ENCODE results near the gene ST6GALNAC3.

Gene ST6GALNAC3

GRCh38 chr1:76593141-76593540, 518.6 kb downstream of the ST6GALNAC3 start:
- DNase-seq: no peak
- in situ Hi-C loops (cut with HindIII; ENCODE audit: low pct_ligation_motif_present, low pct_unique_long_range_greater_than_20kb, low sequenced_read_pairs): no loop called here

- no peak for DNase-seq
- in situ Hi-C loops (cut with HindIII; ENCODE audit: low pct_ligation_motif_present, low pct_unique_long_range_greater_than_20kb, low sequenced_read_pairs): no loop called here
Observed at GRCh38 chr1:76593618-76594017, 519.1 kb downstream of the ST6GALNAC3 start.

- DNase-seq: no peak
- in situ Hi-C loops (cut with HindIII; ENCODE audit: low pct_ligation_motif_present, low pct_unique_long_range_greater_than_20kb, low sequenced_read_pairs): no loop called here
Observed at GRCh38 chr1:76595024-76595423, 520.5 kb downstream of the ST6GALNAC3 start.

- in situ Hi-C loops (cut with HindIII; ENCODE audit: low pct_ligation_motif_present, low pct_unique_long_range_greater_than_20kb, low sequenced_read_pairs): no loop called here
Observed at GRCh38 chr1:76601465-76601864, 526.9 kb downstream of the ST6GALNAC3 start.

GRCh38 chr1:76607717-76608116, 533.2 kb downstream of the ST6GALNAC3 start:
- in situ Hi-C loops (cut with HindIII; ENCODE audit: low pct_ligation_motif_present, low pct_unique_long_range_greater_than_20kb, low sequenced_read_pairs): no loop called here
- DNase-seq: no peak

More at GRCh38 chr1:76601465-76601864, 526.9 kb downstream of the ST6GALNAC3 start:
- DNase-seq: no peak

- in situ Hi-C loops (cut with HindIII; ENCODE audit: low pct_ligation_motif_present, low pct_unique_long_range_greater_than_20kb, low sequenced_read_pairs): no loop called here
- no peak for DNase-seq
Observed at GRCh38 chr1:76611770-76612445, 537.4 kb downstream of the ST6GALNAC3 start.

GRCh38 chr1:76613886-76614285, 539.3 kb downstream of the ST6GALNAC3 start:
- in situ Hi-C loops (cut with HindIII; ENCODE audit: low pct_ligation_motif_present, low pct_unique_long_range_greater_than_20kb, low sequenced_read_pairs): no loop called here

GRCh38 chr1:76615253-76616035, 540.9 kb downstream of the ST6GALNAC3 start:
- DNase-seq: no peak
- in situ Hi-C loops (cut with HindIII; ENCODE audit: low pct_ligation_motif_present, low pct_unique_long_range_greater_than_20kb, low sequenced_read_pairs): no loop called here

More at GRCh38 chr1:76613886-76614285, 539.3 kb downstream of the ST6GALNAC3 start:
- DNase-seq: no peak

- in situ Hi-C loops (cut with HindIII; ENCODE audit: low pct_ligation_motif_present, low pct_unique_long_range_greater_than_20kb, low sequenced_read_pairs): no loop called here
- no peak for DNase-seq
Observed at GRCh38 chr1:76620371-76620770, 545.8 kb downstream of the ST6GALNAC3 start.

GRCh38 chr1:76622774-76623528, 548.4 kb downstream of the ST6GALNAC3 start:
- in situ Hi-C loops (cut with HindIII; ENCODE audit: low pct_ligation_motif_present, low pct_unique_long_range_greater_than_20kb, low sequenced_read_pairs): no loop called here
- no peak for DNase-seq

- DNase-seq: no peak
- in situ Hi-C loops (cut with HindIII; ENCODE audit: low pct_ligation_motif_present, low pct_unique_long_range_greater_than_20kb, low sequenced_read_pairs): no loop called here
Observed at GRCh38 chr1:76625886-76626678, 551.5 kb downstream of the ST6GALNAC3 start.

GRCh38 chr1:76627498-76627897, 553.0 kb downstream of the ST6GALNAC3 start:
- no peak for DNase-seq
- in situ Hi-C loops (cut with HindIII; ENCODE audit: low pct_ligation_motif_present, low pct_unique_long_range_greater_than_20kb, low sequenced_read_pairs): no loop called here

GRCh38 chr1:76627901-76628300, 553.4 kb downstream of the ST6GALNAC3 start:
- DNase-seq: no peak
- in situ Hi-C loops (cut with HindIII; ENCODE audit: low pct_ligation_motif_present, low pct_unique_long_range_greater_than_20kb, low sequenced_read_pairs): no loop called here

- no peak for DNase-seq
- in situ Hi-C loops (cut with HindIII; ENCODE audit: low pct_ligation_motif_present, low pct_unique_long_range_greater_than_20kb, low sequenced_read_pairs): no loop called here
Observed at GRCh38 chr1:76632136-76632535, 557.6 kb downstream of the ST6GALNAC3 start.

GRCh38 chr1:76635784-76636183, 561.2 kb downstream of the ST6GALNAC3 start:
- no peak for DNase-seq
- in situ Hi-C loops (cut with HindIII; ENCODE audit: low pct_ligation_motif_present, low pct_unique_long_range_greater_than_20kb, low sequenced_read_pairs): no loop called here

GRCh38 chr1:76639181-76639580, 564.6 kb downstream of the ST6GALNAC3 start:
- no peak for DNase-seq
- in situ Hi-C loops (cut with HindIII; ENCODE audit: low pct_ligation_motif_present, low pct_unique_long_range_greater_than_20kb, low sequenced_read_pairs): no loop called here

- DNase-seq: no peak
- in situ Hi-C loops (cut with HindIII; ENCODE audit: low pct_ligation_motif_present, low pct_unique_long_range_greater_than_20kb, low sequenced_read_pairs): no loop called here
Observed at GRCh38 chr1:76640092-76640491, 565.5 kb downstream of the ST6GALNAC3 start.

- in situ Hi-C loops (cut with HindIII; ENCODE audit: low pct_ligation_motif_present, low pct_unique_long_range_greater_than_20kb, low sequenced_read_pairs): no loop called here
Observed at GRCh38 chr1:76640723-76641122, 566.2 kb downstream of the ST6GALNAC3 start.

More at GRCh38 chr1:76640723-76641122, 566.2 kb downstream of the ST6GALNAC3 start:
- DNase-seq: no peak

Data from ACHN (cell line).